ENCODE data around the gene ANKRD11.

DNA sequence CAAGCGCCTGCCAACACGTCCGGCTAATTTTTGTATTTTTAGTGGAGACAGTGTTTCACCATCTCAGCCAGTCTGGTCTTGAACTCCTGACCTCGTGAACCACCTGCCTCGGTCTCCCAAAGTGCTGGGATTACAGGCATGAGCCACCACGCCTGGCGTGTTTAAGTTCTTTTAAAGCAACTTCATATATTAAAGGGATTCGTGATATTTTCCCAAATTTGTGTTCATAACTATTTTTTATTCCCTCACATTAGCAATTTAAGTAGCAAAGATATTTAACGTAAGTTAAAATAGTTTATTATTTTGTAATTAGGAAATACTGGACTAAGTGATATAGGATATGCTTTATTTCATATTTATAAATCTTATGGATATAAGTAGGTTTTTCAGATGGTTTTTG is 22.1 kb upstream of the ANKRD11 start:
- TF ChIP-seq, protein P1, sequence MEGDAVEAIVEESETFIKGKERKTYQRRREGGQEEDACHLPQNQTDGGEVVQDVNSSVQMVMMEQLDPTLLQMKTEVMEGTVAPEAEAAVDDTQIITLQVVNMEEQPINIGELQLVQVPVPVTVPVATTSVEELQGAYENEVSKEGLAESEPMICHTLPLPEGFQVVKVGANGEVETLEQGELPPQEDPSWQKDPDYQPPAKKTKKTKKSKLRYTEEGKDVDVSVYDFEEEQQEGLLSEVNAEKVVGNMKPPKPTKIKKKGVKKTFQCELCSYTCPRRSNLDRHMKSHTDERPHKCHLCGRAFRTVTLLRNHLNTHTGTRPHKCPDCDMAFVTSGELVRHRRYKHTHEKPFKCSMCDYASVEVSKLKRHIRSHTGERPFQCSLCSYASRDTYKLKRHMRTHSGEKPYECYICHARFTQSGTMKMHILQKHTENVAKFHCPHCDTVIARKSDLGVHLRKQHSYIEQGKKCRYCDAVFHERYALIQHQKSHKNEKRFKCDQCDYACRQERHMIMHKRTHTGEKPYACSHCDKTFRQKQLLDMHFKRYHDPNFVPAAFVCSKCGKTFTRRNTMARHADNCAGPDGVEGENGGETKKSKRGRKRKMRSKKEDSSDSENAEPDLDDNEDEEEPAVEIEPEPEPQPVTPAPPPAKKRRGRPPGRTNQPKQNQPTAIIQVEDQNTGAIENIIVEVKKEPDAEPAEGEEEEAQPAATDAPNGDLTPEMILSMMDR (IDR thresholded peaks at IDR 0.05): no peak
- TF ChIP-seq POLR2A (IDR thresholded peaks at IDR 0.05): no peak
